GM18951 (cell line): Measurements from ENCODE around the gene PRDM16.
"Not testable (repeated sequence)": the region's sequence is repeated elsewhere in the genome, so short reads cannot be mapped to it uniquely, and the experiment has no call there.

ENCODE experiments used
- POLR2A ChIP-seq: IDR thresholded peaks from 4 replicates; pipeline ENCODE4 v1.6.1; 2011; ENCODE audit warnings: mild to moderate bottlenecking; ENCODE audit not compliant: insufficient read length, insufficient read depth; ENCODE audit errors: extremely low read depth
- in situ Hi-C: fragments of 300-500 bp; cut with MboI; formaldehyde crosslinking; loops from one replicate; pipeline ENCODE4 v1.12.0; 2022; ENCODE audit warnings: low sequenced_read_pairs, mixed read lengths, inconsistent platforms; ENCODE audit not compliant: unreplicated experiment

The PRDM16 gene

DNA sequence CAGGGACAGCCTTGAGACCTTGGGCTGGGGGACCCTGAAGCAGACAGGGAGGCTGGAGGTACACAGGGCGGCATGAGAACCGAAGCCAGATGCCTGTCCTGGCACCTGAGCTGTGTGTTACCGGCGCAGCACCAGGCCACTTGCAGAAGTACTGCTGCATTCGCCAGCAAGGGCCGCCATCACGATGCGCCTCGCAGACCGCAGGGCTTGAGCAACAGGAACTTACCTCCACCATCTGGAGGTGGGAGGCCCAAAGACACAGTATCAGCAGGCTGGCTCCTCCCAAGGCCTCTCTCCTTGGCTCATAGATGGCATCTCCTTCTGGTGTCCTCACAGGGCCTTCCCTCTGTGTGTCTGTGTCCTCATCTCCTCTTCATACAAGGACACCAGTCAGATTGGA is 90.1 kb downstream of the PRDM16 start:
- in situ Hi-C loops, result no loop called here
- no peak for TF ChIP-seq POLR2A

DNA sequence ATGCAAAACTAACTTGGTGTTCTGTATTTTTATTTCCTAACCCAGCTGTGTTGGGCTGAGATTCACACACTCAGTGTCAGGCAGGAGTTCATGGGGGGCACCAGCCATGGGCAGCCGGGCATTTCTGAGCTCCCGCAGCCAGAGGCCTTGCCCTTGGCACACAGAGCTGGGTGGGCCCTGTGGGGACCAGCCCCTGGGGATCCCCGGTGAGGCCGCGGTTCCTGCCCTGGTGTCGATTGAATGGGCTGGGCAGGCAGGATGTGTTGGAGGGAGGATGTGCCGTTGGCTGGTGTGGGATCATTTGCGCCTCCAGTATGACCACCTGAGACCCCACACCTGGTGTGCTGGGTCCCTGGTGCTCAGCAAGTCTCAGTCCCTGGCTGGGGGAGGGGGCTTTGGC is 91.0 kb downstream of the PRDM16 start:
- in situ Hi-C loops, result no loop called here
- TF ChIP-seq POLR2A, result no peak

DNA sequence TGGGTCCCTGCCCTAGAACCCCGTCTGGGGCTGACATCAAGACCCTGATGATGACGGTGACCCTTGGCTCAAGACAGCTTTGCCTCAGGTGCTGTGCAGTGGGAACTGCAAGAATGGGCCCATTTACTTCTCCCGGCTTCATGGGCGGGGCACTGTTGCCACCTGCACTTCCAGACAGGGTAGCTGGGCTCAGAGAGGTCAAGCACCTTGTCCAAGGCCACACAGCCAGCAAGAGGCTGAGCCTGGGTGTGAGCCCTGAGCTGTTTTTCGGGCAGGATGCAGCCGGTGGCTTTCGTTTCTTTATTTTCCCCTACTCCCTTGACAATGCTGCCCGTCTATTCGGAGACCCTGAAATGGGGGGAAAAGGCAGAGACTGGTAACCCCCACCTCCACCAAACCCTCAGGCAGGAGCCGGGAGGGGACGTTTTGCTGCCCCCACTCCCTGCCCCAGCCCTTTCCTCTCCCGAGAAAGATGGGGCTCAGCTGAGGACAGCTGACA is 91.7 kb downstream of the PRDM16 start:
- in situ Hi-C loops, result no loop called here
- no peak for TF ChIP-seq POLR2A

DNA sequence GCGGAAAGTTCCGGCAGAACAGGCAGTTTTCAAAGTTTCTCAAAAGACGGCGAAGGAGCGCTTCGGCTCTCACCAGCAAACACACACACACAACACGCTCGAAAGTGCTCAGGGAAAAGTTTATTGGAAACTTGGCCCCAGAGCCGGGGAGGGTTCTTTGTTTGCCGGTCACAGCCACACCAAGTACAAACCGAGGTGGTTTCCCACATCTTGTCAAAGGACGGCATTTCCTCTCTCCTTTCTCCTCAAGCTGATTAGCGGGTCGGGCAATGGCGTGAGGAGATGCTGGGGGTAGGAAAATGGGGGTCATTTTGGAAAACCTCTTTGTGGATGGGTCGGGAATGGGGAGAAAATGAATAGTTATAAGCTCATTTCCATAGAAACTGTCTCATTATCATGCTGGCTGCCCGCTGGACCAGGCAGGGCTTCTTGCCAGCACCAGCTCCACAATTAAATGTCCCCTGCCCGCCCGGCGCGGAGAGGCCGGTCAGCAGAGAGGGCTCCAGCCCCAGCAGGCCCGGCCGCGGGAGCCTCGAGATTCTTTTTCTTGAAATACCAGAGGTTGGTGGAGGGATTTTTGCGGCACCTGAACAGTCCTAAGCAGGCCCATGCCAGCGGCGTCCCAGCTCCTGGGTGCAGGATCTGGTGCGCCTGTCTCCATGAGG is 92.3 kb downstream of the PRDM16 start:
- in situ Hi-C loops, result no loop called here

DNA sequence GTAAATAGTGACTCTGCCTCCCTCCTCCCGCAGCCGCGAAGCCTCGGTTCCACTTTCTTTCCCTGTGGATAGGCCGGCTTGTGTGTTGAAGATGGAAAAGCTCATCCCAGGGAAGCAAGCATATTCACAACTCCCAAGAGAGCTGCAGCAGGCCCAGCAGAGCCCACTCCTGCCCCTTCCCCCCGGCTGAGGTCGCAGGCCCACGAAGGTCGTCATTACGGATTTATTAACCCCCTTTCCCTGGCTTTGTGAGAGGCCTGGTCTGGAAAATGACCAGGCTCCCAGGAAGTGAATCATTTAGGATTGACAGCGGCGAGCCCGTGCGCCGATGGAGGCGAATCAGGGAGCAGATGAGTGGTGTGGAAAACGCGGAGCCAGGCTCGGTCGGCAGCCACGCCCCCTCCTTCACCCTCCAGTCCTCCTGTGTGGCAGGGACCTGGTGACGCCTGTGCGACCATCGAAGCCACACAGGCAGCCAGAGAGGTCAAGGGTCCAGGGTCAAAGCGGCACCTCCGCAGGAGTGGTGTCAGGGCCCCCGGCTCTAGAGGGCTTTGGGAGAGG is 93.4 kb downstream of the PRDM16 start:
- in situ Hi-C loops, result no loop called here
- TF ChIP-seq POLR2A, result no peak

More for the DNA sequence above, 92.3 kb downstream of the PRDM16 start:
- no peak for TF ChIP-seq POLR2A

DNA sequence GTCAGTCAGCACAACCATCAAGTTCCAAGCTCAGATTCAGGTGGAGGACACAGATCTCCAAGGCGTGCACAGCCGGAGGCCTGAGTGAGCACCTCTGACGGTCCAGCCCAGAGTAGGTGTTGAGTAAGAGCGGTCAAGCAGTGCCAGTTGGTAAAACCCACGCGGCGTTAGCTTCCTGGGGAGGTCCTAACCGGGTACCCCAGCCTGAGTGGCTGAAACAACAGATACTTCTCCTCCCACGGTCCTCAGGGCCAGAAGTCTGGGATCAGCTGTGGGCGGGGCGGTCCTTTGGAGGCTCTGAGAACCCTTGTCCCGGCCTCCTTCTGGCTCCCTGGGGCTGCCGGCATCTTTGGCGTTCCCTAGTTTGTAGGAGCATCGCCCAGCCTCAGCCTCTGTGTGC is 94.4 kb downstream of the PRDM16 start:
- in situ Hi-C loops, result no loop called here
- no peak for TF ChIP-seq POLR2A

DNA sequence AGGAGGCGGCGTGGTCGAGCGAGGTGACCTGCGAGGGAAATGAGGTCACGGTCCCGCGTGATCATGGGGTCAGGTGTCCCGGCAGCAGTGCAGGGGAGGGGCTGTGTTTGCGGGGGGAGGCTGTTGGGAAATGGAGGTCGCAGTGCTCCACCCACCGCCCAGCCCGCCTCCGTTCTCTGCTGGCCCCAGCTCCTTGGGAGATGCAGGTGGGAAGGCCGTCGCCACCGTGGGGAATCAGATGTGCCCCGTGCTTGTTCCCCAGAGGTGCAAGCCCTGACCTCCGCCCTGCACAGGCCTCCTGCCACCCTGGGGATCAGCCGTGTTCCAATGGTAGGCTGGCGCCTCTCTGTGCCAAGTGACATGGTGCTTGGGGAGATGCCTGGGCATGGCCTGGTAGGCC is 95.7 kb downstream of the PRDM16 start:
- TF ChIP-seq POLR2A, result no peak
- in situ Hi-C loops, result no loop called here

DNA sequence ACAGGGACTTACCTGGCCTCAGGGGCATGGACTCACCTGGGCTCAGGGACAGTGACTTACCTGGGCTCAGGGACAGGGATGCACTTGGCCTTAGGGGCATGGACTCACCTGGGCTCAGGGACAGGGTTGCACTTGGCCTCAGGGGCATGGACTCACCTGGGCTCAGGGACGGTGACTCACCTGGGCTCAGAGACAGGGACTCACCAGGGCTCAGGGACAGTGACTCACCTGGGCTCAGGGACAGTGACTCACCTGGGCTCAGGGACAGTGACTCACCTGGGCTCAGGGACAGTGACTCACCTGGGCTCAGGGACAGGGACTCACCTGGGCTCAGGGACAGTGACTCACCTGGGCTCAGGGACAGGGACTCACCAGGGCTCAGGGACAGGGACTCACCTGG is 96.2 kb downstream of the PRDM16 start:
- in situ Hi-C loops, result not testable (repeated sequence)

DNA sequence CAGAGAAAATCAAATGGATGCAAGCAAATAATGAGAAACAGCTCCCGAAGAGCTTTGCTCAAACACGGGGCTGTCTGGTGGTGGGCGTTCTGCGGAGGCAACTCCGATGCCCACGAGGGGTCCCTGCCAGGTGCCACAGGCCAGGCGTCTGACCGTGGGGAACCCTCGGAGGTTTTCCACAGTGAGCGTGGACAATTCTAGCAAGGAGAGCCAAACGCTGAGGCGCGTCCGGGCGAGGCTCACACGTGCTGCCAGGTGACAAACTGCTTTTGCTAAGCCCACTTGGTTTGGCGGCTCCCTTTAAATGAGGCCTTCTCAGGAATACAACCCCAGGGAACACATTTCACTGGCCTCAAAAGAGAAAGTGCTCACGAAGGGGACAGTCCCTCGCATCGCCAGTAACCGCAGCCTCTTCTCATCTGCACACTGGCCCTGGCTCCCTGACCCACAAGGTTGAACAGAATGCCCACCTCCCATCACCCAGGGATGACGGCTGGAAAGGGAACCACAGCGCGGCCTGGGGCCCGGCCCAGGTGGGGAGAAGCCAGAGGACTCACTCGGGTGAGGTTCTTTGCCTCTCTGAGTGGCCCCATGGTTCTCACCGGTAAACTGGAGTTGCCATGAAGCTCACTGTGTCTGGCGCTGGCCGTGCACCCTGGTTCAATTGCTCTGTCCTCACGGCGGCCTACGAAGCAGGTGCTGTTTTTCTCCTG is 97.4 kb downstream of the PRDM16 start:
- in situ Hi-C loops, result no loop called here
- TF ChIP-seq POLR2A, result no peak

DNA sequence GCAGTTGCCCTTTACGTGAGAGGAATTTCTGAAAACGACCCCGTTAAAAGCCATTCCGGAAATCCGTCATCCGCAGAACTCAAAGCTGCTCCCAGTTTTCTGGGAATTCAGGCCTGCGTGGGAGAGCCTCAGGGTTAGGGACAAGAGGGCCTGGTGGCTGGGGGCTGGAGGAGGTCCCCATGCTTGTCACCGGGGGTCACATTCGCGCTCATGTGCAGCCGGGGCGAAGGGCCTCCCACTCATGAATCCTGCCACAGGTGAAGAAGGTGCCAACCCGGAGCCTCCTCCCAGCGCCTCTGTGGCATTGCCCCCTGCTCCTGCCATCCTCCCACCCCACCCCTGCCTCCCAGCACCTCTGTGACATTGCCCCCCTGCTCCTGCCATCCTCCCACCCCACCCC is 98.3 kb downstream of the PRDM16 start:
- in situ Hi-C loops, result no loop called here
- TF ChIP-seq POLR2A, result no peak

DNA sequence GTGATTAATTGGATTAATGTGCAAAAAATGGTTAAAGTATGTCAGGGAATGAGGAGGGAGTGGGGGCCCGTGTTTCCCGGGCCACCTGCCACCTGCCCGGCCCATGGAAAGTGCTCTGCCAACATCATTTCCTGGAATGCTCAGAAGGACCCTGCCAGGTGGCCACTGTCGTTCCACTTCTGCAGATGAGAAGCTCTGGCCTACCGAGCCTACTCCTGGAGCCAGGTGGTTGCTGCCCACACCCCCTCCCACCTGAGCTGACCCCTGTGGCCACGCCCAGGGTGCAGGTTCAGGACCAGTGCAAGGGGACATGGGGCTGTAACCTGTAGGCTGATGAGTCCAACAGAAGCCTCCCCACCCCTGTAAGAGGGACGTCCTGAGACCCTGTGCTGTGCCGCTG is 99.7 kb downstream of the PRDM16 start:
- no peak for TF ChIP-seq POLR2A
- in situ Hi-C loops, result no loop called here

DNA sequence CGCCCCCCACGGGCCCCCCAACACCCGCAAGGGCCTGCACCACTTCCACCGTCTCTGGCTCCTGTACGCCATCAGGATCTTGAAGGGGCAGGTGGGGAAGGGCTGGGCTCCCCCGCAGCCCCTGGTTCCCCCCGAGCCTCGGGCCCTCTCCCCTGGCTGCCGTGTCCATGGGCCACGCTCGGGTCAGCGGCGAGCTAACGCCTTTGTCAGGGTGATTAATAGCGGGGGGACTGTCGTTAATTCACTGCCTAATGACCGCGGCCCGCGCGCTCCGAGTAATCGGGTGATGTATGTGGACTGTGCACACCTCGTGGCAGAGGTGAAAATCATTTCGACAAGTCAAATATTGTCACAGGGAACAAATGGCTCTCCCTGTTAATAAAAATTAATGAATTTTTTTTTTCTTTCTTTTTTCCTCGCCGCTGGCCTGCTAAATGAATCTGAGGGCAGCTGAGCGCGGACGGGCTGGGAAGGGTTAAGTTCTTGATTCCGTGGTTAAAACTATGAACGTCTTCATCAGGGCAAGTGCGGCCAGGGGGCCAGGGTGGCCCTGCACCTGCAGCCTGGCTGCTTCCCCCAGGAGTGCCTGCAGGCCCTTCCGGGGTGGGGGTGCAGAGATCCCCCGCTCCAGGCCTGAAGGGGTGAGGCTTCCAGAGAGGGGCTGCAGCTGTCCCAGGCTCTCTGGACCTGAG is 100.8 kb downstream of the PRDM16 start:
- TF ChIP-seq POLR2A, result no peak
- in situ Hi-C loops, result no loop called here
